ENCODE results near the gene AVPR2. TPM values are rescaled to one million over a fixed set of nuclear protein-coding genes. Genes with fewer than 3 reads are reported as not detected.

AVPR2 gene
- total RNA-seq, 2 donors from 2014 or later, result not detected

GRCh38 chrX:153930011-153930910 lies 25.8 kb downstream of the AVPR2 start:
- Mint-ChIP-seq H3K27me3 (no peaks in the 10 kb centered on the region), H3K4me1 (ENCODE audit: low read depth in 2 of 2) (peaks cover 10 to 28% of the 10 kb centered on the region in 2 donors), H3K27ac (no peak overlapping the region), H3K4me3 (no peak overlapping the region), H3K36me3 (no peaks in the 10 kb centered on the region), H3K9me3 (no peaks in the 10 kb centered on the region)
- no peak for DNase-seq (ENCODE audit: low spot score)
- ATAC-seq, result no peak

- no peak for ATAC-seq
- H3K27ac Mint-ChIP-seq, result peak overlapping the region in 1 of 2 donors; percentile 62
- no peak for DNase-seq (ENCODE audit: low spot score)
- no peaks in the 10 kb centered on the region for H3K27me3 Mint-ChIP-seq
- H3K4me1 Mint-ChIP-seq (ENCODE audit: low read depth in 2 of 2), result peaks cover 8 to 28% of the 10 kb centered on the region in 2 donors
- H3K9me3 Mint-ChIP-seq, result no peaks in the 10 kb centered on the region
- H3K4me3 Mint-ChIP-seq, result no peak overlapping the region
- H3K36me3 Mint-ChIP-seq, result no peaks in the 10 kb centered on the region
These were observed 26.7 kb downstream of the AVPR2 start for GRCh38 chrX:153931151-153931550.

GRCh38 chrX:153931748-153932147 lies 27.3 kb downstream of the AVPR2 start:
- no peaks in the 10 kb centered on the region for H3K9me3 Mint-ChIP-seq
- H3K4me1 Mint-ChIP-seq (ENCODE audit: low read depth in 2 of 2), result peaks cover 8 to 28% of the 10 kb centered on the region in 2 donors
- H3K27me3 Mint-ChIP-seq, result peaks cover 0 to 2% of the 10 kb centered on the region in 2 donors
- no peak for DNase-seq (ENCODE audit: low spot score)
- peak overlapping the region in 1 of 2 donors; percentile 62 for H3K27ac Mint-ChIP-seq
- H3K4me3 Mint-ChIP-seq, result no peak overlapping the region
- no peaks in the 10 kb centered on the region for H3K36me3 Mint-ChIP-seq
- no peak for ATAC-seq

GRCh38 chrX:153932220-153932915 lies 27.9 kb downstream of the AVPR2 start:
- Mint-ChIP-seq H3K4me3 (no peak overlapping the region), H3K27ac (no peak overlapping the region), H3K4me1 (ENCODE audit: low read depth in 2 of 2) (peaks cover 8 to 22% of the 10 kb centered on the region in 2 donors), H3K27me3 (peaks cover 0 to 2% of the 10 kb centered on the region in 2 donors), H3K36me3 (no peaks in the 10 kb centered on the region), H3K9me3 (no peaks in the 10 kb centered on the region)
- ATAC-seq (no peak), DNase-seq (ENCODE audit: low spot score) (no peak)

GRCh38 chrX:153933748-153934147 lies 29.3 kb downstream of the AVPR2 start:
- peaks cover 0 to 2% of the 10 kb centered on the region in 2 donors for H3K27me3 Mint-ChIP-seq
- peaks cover 8 to 20% of the 10 kb centered on the region in 2 donors for H3K4me1 Mint-ChIP-seq (ENCODE audit: low read depth in 2 of 2)
- ATAC-seq (no peak), DNase-seq (ENCODE audit: low spot score) (no peak)
- no peaks in the 10 kb centered on the region for H3K9me3 Mint-ChIP-seq
- H3K4me3 Mint-ChIP-seq, result peak overlapping the region; percentile 82
- H3K36me3 Mint-ChIP-seq, result no peaks in the 10 kb centered on the region
- peak overlapping the region; percentile 27 to 47 for H3K27ac Mint-ChIP-seq

- Mint-ChIP-seq H3K36me3 (no peaks in the 10 kb centered on the region), H3K9me3 (no peaks in the 10 kb centered on the region), H3K27me3 (peaks cover 0 to 2% of the 10 kb centered on the region in 2 donors), H3K4me3 (peak overlapping the region; percentile 82), H3K4me1 (ENCODE audit: low read depth in 2 of 2) (peaks cover 4 to 20% of the 10 kb centered on the region in 2 donors), H3K27ac (peak overlapping the region; percentile 27 to 47)
- ATAC-seq (peak; percentile 21 to 55), DNase-seq (ENCODE audit: low spot score) (no peak)
These were observed 29.8 kb downstream of the AVPR2 start for GRCh38 chrX:153934148-153934761.

- H3K9me3 Mint-ChIP-seq, result no peaks in the 10 kb centered on the region
- peak within 1 kb of the TSS; percentile 82 for H3K4me3 Mint-ChIP-seq
- DNase-seq (ENCODE audit: low spot score) (peak; percentile 85), ATAC-seq (peak; percentile 97 to 98)
- H3K36me3 Mint-ChIP-seq, result no peaks in the 10 kb centered on the region
- H3K27me3 Mint-ChIP-seq, result peaks cover 0 to 2% of the 10 kb centered on the region in 2 donors
- peaks cover 4 to 18% of the 10 kb centered on the region in 2 donors for H3K4me1 Mint-ChIP-seq (ENCODE audit: low read depth in 2 of 2)
- peak within 1 kb of the TSS; percentile 27 to 47 for H3K27ac Mint-ChIP-seq
These were observed 30.4 kb downstream of the AVPR2 start, which contains the start of gene NAA10 for GRCh38 chrX:153934762-153935325. Gene NAA10, minus strand, starts transcription at chrX:153935037. Its CDS starts 133 bp downstream, at chrX:153934904.

GRCh38 chrX:153935326-153935851 lies 30.9 kb downstream of the AVPR2 start:
- no peaks in the 10 kb centered on the region for H3K36me3 Mint-ChIP-seq
- H3K27me3 Mint-ChIP-seq, result peaks cover 0 to 2% of the 10 kb centered on the region in 2 donors
- no peak overlapping the region for H3K27ac Mint-ChIP-seq
- H3K4me3 Mint-ChIP-seq, result peak overlapping the region; percentile 56
- DNase-seq (ENCODE audit: low spot score) (no peak), ATAC-seq (no peak)
- H3K4me1 Mint-ChIP-seq (ENCODE audit: low read depth in 2 of 2), result peaks cover 4 to 18% of the 10 kb centered on the region in 2 donors
- no peaks in the 10 kb centered on the region for H3K9me3 Mint-ChIP-seq

GRCh38 chrX:153937056-153937455 lies 32.6 kb downstream of the AVPR2 start:
- DNase-seq (ENCODE audit: low spot score) (no peak), ATAC-seq (no peak)
- peaks cover 0 to 17% of the 10 kb centered on the region in 2 donors for H3K4me1 Mint-ChIP-seq (ENCODE audit: low read depth in 2 of 2)
- H3K27ac Mint-ChIP-seq, result peak overlapping the region in 1 of 2 donors; percentile 19
- H3K9me3 Mint-ChIP-seq, result no peaks in the 10 kb centered on the region
- no peak overlapping the region for H3K4me3 Mint-ChIP-seq
- H3K36me3 Mint-ChIP-seq, result no peaks in the 10 kb centered on the region
- H3K27me3 Mint-ChIP-seq, result peaks cover 0 to 6% of the 10 kb centered on the region in 2 donors

- DNase-seq (ENCODE audit: low spot score) (no peak), ATAC-seq (no peak)
- no peaks in the 10 kb centered on the region for H3K36me3 Mint-ChIP-seq
- no peaks in the 10 kb centered on the region for H3K9me3 Mint-ChIP-seq
- peaks cover 0 to 6% of the 10 kb centered on the region in 2 donors for H3K27me3 Mint-ChIP-seq
- H3K27ac Mint-ChIP-seq, result no peak overlapping the region
- peaks cover 0 to 17% of the 10 kb centered on the region in 2 donors for H3K4me1 Mint-ChIP-seq (ENCODE audit: low read depth in 2 of 2)
- H3K4me3 Mint-ChIP-seq, result no peak overlapping the region
These were observed 33.8 kb downstream of the AVPR2 start for GRCh38 chrX:153938226-153938786.

- Mint-ChIP-seq H3K9me3 (no peaks in the 10 kb centered on the region), H3K27ac (no peak overlapping the region), H3K4me1 (ENCODE audit: low read depth in 2 of 2) (peaks cover 0 to 15% of the 10 kb centered on the region in 2 donors), H3K4me3 (no peak overlapping the region), H3K36me3 (no peaks in the 10 kb centered on the region), H3K27me3 (peaks cover 0 to 6% of the 10 kb centered on the region in 2 donors)
- DNase-seq (ENCODE audit: low spot score), result no peak
- no peak for ATAC-seq
These were observed 35.1 kb downstream of the AVPR2 start for GRCh38 chrX:153939573-153939972.

GRCh38 chrX:153941336-153942252 lies 37.1 kb downstream of the AVPR2 start:
- Mint-ChIP-seq H3K4me3 (peak overlapping the region; percentile 60), H3K9me3 (no peaks in the 10 kb centered on the region), H3K27me3 (peaks cover 0 to 5% of the 10 kb centered on the region in 2 donors), H3K36me3 (no peaks in the 10 kb centered on the region), H3K27ac (no peak overlapping the region), H3K4me1 (ENCODE audit: low read depth in 2 of 2) (peaks cover 0 to 10% of the 10 kb centered on the region in 2 donors)
- no peak for ATAC-seq
- DNase-seq (ENCODE audit: low spot score), result no peak
